WTC11 (cell line): ENCODE data around the gene CAMTA1. TPM values are rescaled to one million over a fixed set of nuclear protein-coding genes. Genes with fewer than 3 reads are reported as not detected.

Source experiments
- ATAC-seq: fragments of 200-7000 bp; cut with Tn5 transposase; 2 replicates; pipeline ENCODE4 v1.10.0; 2021; ENCODE audit warnings: mild to moderate bottlenecking, moderate library complexity
- CTCF ChIA-PET: fragments of 300-600 bp; sonication (Branson Sonifier 250); formaldehyde crosslinking; loops from one replicate; lab custom pipeline; 2021; ENCODE audit warnings: antibody characterized with exemption; lab: Charles Lee
- POLR2A ChIA-PET: fragments of 350-600 bp; sonication (Branson Sonifier 250); formaldehyde crosslinking; loops from one replicate; lab custom pipeline; 2021; ENCODE audit warnings: antibody characterized with exemption; lab: Charles Lee
- DNase-seq: peaks from one replicate; pipeline ENCODE4 v3.0.0; 2021; ENCODE audit warnings: low spot score
- H3K27ac Mint-ChIP-seq: 2 replicates; pipeline ENCODE4 v1.8.0; 2021; ENCODE audit warnings: mixed read lengths
- H3K27me3 Mint-ChIP-seq: 2 replicates; pipeline ENCODE4 v1.8.0; 2021; ENCODE audit warnings: low read depth, mild to moderate bottlenecking, moderate library complexity, mixed read lengths
- H3K36me3 Mint-ChIP-seq: 2 replicates; pipeline ENCODE4 v1.8.0; 2021; ENCODE audit warnings: mixed read lengths
- H3K4me1 Mint-ChIP-seq: 2 replicates; pipeline ENCODE4 v1.8.0; 2022; ENCODE audit warnings: mixed read lengths
- H3K4me3 Mint-ChIP-seq: 2 replicates; pipeline ENCODE4 v1.8.0; 2021; ENCODE audit warnings: mild to moderate bottlenecking, moderate library complexity, mixed read lengths
- H3K9me3 Mint-ChIP-seq: 2 replicates; pipeline ENCODE4 v1.8.0; 2021; ENCODE audit warnings: mixed read lengths
- ELF4 ChIP-seq: sonication (generic); formaldehyde crosslinking; IDR thresholded peaks from 2 replicates; pipeline ENCODE4 v1.8.1; 2022; ENCODE audit warnings: low read depth, mild to moderate bottlenecking, moderate library complexity, missing genetic modification reagents
- EMX1 ChIP-seq: fragments of 250-450 bp; sonication (Bioruptor Pico); IDR thresholded peaks from 2 replicates; pipeline ENCODE4 v1.8.0; 2021; ENCODE audit warnings: mild to moderate bottlenecking
- ESRRA ChIP-seq: sonication (generic); formaldehyde crosslinking; IDR thresholded peaks from 2 replicates; pipeline ENCODE4 v1.8.1; 2022; ENCODE audit warnings: mild to moderate bottlenecking, missing genetic modification reagents, borderline replicate concordance
- GABPB1 ChIP-seq: sonication (generic); formaldehyde crosslinking; IDR thresholded peaks from 2 replicates; pipeline ENCODE4 v1.8.1; 2023; ENCODE audit warnings: mild to moderate bottlenecking, missing genetic modification reagents
- GTF2I ChIP-seq: fragments of 250-450 bp; sonication (Bioruptor Pico); conservative IDR thresholded peaks from 2 replicates; pipeline ENCODE4 v1.4.0; 2021; ENCODE audit warnings: mild to moderate bottlenecking
- NFE2L1 ChIP-seq: sonication (generic); formaldehyde crosslinking; IDR thresholded peaks from 2 replicates; pipeline ENCODE4 v1.8.1; 2023; ENCODE audit warnings: missing genetic modification reagents
- NR1H2 ChIP-seq: sonication (generic); formaldehyde crosslinking; IDR thresholded peaks from 2 replicates; pipeline ENCODE4 v1.9.0; 2021; ENCODE audit warnings: mild to moderate bottlenecking, moderate library complexity, missing genetic modification reagents
- OVOL2 ChIP-seq: fragments of 250-450 bp; sonication (Bioruptor Pico); IDR thresholded peaks from 2 replicates; pipeline ENCODE4 v1.9.0; 2021; ENCODE audit warnings: mild to moderate bottlenecking, borderline replicate concordance
- SOX15 ChIP-seq: fragments of 250-450 bp; sonication (Bioruptor Pico); IDR thresholded peaks from 2 replicates; pipeline ENCODE4 v1.9.0; 2021; ENCODE audit warnings: mild to moderate bottlenecking
- TP53 ChIP-seq: sonication (generic); formaldehyde crosslinking; IDR thresholded peaks from 2 replicates; pipeline ENCODE4 v1.8.1; 2023; ENCODE audit warnings: mild to moderate bottlenecking, missing genetic modification reagents
- ZNF121 ChIP-seq: sonication (generic); formaldehyde crosslinking; IDR thresholded peaks from 2 replicates; pipeline ENCODE4 v1.8.0; 2023; ENCODE audit warnings: missing genetic modification reagents
- ZNF317 ChIP-seq: sonication (generic); formaldehyde crosslinking; IDR thresholded peaks from 2 replicates; pipeline ENCODE4 v1.8.1; 2023; ENCODE audit warnings: low read depth, mild to moderate bottlenecking, moderate library complexity, missing genetic modification reagents, borderline replicate concordance
- total RNA-seq: library from RNA; stranded (reverse); gene quantifications from 3 replicates; pipeline ENCODE4 v1.2.3, GENCODE V29; 2021
- TF ChIP-seq, protein P1 (sequence below): sonication (generic); formaldehyde crosslinking; IDR thresholded peaks from 2 replicates; pipeline ENCODE4 v1.8.0; 2023; ENCODE audit warnings: missing genetic modification reagents, mild to moderate bottlenecking, borderline replicate concordance
- TF ChIP-seq, protein P2 (sequence below): fragments of 250-450 bp; sonication (Bioruptor Pico); IDR thresholded peaks from 2 replicates; pipeline ENCODE4 v1.9.0; 2021; ENCODE audit warnings: mild to moderate bottlenecking
- TF ChIP-seq, protein P3 (sequence below): fragments of 250-450 bp; sonication (Bioruptor Pico); IDR thresholded peaks from 2 replicates; pipeline ENCODE4 v1.9.0; 2021; ENCODE audit warnings: mild to moderate bottlenecking, borderline replicate concordance

Gene CAMTA1
- total RNA-seq, 1 experiment from 2014 or later: 86.4 TPM

DNA sequence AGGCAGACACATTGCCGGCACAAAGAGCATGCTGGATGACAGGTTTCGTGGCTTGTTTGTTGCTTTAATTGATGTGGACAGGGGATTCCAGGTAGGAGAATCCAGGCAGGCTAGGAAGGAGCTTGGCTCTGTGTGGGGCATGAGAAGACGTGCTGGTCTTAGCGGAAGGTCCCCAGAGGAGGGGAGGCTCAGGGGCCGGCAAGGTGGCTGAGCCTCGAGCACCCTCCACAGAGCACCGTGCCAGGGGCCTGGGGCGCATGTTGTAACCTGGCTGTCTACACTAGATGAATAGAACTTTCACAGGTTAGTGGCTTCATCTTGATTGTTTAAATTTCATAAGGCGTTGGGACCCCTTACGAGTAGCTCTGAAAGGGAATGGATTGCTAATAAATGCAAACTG is 223.1 kb downstream of the CAMTA1 start (continued):
- TF ChIP-seq, protein P1, sequence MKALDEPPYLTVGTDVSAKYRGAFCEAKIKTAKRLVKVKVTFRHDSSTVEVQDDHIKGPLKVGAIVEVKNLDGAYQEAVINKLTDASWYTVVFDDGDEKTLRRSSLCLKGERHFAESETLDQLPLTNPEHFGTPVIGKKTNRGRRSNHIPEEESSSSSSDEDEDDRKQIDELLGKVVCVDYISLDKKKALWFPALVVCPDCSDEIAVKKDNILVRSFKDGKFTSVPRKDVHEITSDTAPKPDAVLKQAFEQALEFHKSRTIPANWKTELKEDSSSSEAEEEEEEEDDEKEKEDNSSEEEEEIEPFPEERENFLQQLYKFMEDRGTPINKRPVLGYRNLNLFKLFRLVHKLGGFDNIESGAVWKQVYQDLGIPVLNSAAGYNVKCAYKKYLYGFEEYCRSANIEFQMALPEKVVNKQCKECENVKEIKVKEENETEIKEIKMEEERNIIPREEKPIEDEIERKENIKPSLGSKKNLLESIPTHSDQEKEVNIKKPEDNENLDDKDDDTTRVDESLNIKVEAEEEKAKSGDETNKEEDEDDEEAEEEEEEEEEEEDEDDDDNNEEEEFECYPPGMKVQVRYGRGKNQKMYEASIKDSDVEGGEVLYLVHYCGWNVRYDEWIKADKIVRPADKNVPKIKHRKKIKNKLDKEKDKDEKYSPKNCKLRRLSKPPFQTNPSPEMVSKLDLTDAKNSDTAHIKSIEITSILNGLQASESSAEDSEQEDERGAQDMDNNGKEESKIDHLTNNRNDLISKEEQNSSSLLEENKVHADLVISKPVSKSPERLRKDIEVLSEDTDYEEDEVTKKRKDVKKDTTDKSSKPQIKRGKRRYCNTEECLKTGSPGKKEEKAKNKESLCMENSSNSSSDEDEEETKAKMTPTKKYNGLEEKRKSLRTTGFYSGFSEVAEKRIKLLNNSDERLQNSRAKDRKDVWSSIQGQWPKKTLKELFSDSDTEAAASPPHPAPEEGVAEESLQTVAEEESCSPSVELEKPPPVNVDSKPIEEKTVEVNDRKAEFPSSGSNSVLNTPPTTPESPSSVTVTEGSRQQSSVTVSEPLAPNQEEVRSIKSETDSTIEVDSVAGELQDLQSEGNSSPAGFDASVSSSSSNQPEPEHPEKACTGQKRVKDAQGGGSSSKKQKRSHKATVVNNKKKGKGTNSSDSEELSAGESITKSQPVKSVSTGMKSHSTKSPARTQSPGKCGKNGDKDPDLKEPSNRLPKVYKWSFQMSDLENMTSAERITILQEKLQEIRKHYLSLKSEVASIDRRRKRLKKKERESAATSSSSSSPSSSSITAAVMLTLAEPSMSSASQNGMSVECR: no peak

DNA sequence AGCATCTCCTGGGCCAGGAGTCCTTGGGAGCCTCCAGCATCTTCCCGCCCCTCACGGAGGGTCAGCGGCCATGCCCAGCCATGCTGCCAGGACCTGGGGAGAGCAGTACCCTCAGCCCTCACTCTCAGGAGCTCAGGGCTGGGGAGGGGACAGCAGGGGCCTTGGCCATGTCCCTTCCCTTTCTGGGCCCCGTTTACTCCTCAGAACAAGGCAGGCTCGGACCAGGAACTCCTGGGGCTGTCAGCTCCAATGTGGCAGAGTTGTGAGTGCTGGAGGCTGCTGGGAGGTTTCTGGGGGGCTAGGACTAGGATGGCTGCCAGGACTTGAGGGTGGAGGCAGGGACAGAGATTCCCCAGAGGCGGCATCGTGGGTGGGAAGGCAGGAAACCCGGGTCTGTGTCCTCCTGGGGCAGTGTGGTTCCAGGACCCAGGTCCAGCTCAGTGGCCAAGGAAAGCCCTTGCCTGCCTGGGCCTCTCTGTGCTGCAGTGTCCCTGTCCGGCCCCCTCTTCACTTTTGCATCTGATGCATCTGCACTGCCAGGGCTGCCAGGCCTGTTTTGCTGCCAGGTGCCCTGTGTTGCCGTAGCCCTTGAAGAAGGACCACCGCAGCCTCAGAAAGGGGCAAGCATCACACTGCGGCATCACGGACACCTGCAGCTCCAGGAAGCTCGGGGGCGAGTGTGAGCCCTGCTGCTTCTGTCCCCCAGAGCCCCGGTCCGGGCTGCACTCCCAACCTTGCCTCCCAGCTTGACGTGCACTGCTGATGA is 223.9 kb downstream of the CAMTA1 start:
- H3K36me3 Mint-ChIP-seq: no peaks in the 10 kb centered on the region
- ATAC-seq (no peak), DNase-seq (no peak)
- no peaks in the 10 kb centered on the region for H3K4me1 Mint-ChIP-seq
- CTCF ChIA-PET: interaction anchor here (1.2 to 2.9 kb wide), 3 partner anchors 33 to 198 kb away, joined by 3 to 13 read pairs (median 4); no protein-coding TSS in a partner anchor
- POLR2A ChIA-PET: interaction anchor here (0.5 kb wide), 1 partner anchor 184 kb away, joined by 3 read pairs; no protein-coding TSS in a partner anchor
- TF ChIP-seq TP53 (CRISPR knock-in tag) (no peak), GABPB1 (no peak), ZNF121 (CRISPR knock-in tag) (no peak), EMX1 (CRISPR knock-in tag) (no peak), SOX15 (CRISPR knock-in tag) (no peak), GTF2I (no peak), NFE2L1 (no peak), OVOL2 (no peak), NR1H2 (no peak), ELF4 (no peak), ESRRA (CRISPR knock-in tag) (no peak)
- TF ChIP-seq, protein P2, sequence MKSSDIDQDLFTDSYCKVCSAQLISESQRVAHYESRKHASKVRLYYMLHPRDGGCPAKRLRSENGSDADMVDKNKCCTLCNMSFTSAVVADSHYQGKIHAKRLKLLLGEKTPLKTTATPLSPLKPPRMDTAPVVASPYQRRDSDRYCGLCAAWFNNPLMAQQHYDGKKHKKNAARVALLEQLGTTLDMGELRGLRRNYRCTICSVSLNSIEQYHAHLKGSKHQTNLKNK (CRISPR knock-in tag): no peak
- TF ChIP-seq, protein P3, sequence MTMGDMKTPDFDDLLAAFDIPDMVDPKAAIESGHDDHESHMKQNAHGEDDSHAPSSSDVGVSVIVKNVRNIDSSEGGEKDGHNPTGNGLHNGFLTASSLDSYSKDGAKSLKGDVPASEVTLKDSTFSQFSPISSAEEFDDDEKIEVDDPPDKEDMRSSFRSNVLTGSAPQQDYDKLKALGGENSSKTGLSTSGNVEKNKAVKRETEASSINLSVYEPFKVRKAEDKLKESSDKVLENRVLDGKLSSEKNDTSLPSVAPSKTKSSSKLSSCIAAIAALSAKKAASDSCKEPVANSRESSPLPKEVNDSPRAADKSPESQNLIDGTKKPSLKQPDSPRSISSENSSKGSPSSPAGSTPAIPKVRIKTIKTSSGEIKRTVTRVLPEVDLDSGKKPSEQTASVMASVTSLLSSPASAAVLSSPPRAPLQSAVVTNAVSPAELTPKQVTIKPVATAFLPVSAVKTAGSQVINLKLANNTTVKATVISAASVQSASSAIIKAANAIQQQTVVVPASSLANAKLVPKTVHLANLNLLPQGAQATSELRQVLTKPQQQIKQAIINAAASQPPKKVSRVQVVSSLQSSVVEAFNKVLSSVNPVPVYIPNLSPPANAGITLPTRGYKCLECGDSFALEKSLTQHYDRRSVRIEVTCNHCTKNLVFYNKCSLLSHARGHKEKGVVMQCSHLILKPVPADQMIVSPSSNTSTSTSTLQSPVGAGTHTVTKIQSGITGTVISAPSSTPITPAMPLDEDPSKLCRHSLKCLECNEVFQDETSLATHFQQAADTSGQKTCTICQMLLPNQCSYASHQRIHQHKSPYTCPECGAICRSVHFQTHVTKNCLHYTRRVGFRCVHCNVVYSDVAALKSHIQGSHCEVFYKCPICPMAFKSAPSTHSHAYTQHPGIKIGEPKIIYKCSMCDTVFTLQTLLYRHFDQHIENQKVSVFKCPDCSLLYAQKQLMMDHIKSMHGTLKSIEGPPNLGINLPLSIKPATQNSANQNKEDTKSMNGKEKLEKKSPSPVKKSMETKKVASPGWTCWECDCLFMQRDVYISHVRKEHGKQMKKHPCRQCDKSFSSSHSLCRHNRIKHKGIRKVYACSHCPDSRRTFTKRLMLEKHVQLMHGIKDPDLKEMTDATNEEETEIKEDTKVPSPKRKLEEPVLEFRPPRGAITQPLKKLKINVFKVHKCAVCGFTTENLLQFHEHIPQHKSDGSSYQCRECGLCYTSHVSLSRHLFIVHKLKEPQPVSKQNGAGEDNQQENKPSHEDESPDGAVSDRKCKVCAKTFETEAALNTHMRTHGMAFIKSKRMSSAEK (CRISPR knock-in tag): no peak
- no peaks in the 10 kb centered on the region for H3K9me3 Mint-ChIP-seq
- no peak overlapping the region for H3K27ac Mint-ChIP-seq
- no peak overlapping the region for H3K4me3 Mint-ChIP-seq
- H3K27me3 Mint-ChIP-seq: no peaks in the 10 kb centered on the region

DNA sequence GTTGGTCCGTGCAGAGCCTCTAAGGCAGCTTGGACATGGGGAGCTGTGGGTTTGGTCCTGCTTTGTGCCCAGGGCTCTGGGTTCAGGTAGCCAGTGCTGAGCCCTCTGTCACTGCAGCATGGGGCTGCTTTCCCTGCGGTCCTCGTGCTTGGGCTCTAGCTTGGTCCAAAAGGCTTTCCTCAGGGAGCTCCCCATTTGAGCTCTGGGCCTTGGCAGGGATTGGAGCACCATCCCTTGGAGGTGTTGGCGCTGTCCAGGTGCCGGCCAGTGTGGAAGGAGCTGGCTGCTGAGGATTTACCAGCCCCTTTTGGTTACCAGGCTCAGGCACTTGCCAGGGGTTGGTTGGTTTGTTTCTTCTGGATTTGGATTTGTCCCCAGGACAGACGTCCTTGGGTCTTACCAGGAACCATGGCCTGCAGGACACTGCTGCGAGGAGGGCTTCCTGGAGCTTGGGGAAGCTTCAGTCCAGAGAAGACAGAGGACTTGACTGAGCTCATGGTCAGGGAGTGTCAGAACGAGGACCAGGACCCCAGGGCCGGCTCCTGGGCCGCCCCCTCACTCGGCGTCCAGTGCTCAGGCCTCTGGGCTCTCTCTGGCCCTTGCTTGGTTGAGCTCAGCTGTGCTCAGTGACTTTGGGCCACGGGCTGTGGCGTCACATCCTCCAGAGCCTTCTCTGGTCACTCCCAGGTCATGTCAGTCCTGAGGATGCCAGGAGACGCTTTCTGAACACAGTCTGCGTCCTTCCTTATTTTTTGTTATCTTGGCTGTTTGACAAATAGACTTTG is 224.7 kb downstream of the CAMTA1 start:
- ATAC-seq (no peak), DNase-seq (no peak)
- Mint-ChIP-seq H3K27ac (no peak overlapping the region), H3K4me3 (no peak overlapping the region), H3K9me3 (no peaks in the 10 kb centered on the region), H3K27me3 (no peaks in the 10 kb centered on the region), H3K36me3 (no peaks in the 10 kb centered on the region), H3K4me1 (no peaks in the 10 kb centered on the region)
- TF ChIP-seq ZNF317 (CRISPR knock-in tag): no peak
- POLR2A ChIA-PET: no interaction called here
- CTCF ChIA-PET: interaction anchor here (1.2 to 2.9 kb wide), 3 partner anchors 32 to 198 kb away, joined by 3 to 13 read pairs (median 4); no protein-coding TSS in a partner anchor
